ENCODE measurements around the gene TAT.
"Not testable (repeated sequence)": the region's sequence is repeated elsewhere in the genome, so short reads cannot be mapped to it uniquely, and the experiment has no call there.

The TAT gene

DNA sequence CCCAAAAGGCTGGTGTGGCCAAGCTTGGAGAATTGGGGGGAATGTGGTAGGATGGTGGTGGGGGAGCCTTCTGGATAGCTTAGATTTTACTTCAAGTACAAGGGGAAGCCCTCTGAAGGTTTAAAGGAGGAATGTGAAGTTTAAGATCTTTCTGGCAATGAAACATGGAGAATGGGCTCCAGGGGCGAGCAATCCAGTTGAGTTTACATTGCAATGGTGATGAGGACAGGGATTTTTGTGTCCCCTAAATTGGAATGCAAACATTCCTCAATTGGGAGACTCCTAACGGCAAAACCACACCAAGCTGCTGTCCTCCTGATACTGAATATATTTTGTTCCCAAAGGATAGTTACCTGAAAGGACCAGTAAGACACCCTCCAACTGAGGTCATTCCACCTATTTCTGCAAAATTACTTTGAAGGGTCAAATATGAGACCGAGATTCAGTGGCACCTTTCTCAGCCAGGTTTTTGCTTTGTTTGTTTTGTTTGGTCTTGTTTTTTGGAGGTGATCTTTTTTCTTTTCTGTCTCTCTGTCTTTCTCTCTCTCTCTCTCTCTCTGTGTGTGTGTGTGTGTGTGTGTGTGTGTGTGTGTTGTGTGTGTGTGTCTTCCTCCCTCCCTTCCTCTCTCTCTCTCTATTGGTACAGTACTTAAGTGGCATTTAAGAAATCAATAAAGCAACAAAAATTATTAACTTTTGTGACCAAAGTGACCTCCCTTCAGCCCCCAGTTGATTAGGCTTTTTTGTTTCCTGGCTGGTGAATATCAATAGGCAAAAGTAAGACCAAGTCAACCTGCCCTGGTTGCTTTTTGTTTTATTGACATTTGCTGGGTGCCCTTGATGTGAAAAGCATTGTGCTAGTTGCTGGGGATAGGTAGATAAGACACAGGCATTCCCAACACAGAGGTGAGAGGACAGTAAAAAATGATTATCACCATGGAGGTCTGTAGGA, 16.4 kb upstream of the TAT start:
- in situ Hi-C loops (cut with MboI; ENCODE audit: low pct_unique_long_range_greater_than_20kb, low sequenced_read_pairs, unreplicated experiment): no loop called here
- DNase-seq (ENCODE audit: low spot score): no peak

DNA sequence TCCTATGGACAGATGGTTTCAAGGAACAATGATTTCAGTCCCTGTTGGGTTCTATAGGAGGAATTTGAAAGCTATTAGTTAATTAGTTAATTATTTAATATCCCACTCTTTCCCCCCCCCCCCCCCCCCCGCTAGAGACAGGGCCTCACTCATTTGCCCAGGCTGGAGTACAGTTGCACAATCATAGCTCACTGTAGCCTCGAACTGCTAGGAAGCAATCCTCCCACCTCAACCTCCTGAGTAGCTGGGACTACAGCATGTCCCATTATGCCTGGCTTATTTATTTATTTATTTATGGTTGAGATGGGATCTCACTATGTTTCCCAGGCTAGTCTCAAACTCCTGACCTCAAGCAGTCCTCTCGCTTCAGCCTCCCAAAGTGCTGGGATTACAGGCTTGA, 15.0 kb upstream of the TAT start:
- TF ChIP-seq, protein P1, sequence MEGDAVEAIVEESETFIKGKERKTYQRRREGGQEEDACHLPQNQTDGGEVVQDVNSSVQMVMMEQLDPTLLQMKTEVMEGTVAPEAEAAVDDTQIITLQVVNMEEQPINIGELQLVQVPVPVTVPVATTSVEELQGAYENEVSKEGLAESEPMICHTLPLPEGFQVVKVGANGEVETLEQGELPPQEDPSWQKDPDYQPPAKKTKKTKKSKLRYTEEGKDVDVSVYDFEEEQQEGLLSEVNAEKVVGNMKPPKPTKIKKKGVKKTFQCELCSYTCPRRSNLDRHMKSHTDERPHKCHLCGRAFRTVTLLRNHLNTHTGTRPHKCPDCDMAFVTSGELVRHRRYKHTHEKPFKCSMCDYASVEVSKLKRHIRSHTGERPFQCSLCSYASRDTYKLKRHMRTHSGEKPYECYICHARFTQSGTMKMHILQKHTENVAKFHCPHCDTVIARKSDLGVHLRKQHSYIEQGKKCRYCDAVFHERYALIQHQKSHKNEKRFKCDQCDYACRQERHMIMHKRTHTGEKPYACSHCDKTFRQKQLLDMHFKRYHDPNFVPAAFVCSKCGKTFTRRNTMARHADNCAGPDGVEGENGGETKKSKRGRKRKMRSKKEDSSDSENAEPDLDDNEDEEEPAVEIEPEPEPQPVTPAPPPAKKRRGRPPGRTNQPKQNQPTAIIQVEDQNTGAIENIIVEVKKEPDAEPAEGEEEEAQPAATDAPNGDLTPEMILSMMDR (IDR thresholded peaks at IDR 0.05; ENCODE audit: extremely low read depth, insufficient read depth, missing control alignments): no peak
- in situ Hi-C loops (cut with MboI; ENCODE audit: low pct_unique_long_range_greater_than_20kb, low sequenced_read_pairs, unreplicated experiment): no loop called here
- DNase-seq (ENCODE audit: low spot score): no peak

More for the DNA sequence above, 16.4 kb upstream of the TAT start:
- TF ChIP-seq, protein P1 (IDR thresholded peaks at IDR 0.05; ENCODE audit: extremely low read depth, insufficient read depth, missing control alignments): no peak

DNA sequence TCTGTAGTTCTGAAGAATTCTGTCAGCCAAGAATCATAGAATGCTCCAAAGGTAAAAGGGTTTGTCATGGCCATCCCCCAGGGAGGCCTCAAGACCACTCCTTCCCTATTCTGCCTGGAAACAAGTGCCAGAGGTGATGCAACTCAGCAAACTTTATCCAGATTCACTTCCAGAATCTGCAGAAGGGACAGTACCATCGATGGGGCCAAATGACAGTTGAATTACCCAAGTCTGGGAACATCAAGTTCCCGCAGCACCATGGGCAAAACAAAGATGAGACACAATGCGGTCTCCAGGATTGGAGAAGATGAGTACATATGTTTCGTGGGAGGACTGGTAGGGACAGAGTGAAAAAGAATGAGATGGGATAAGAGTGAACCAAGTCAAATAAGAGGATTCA, 13.7 kb upstream of the TAT start:
- in situ Hi-C loops (cut with MboI; ENCODE audit: low pct_unique_long_range_greater_than_20kb, low sequenced_read_pairs, unreplicated experiment): no loop called here
- no peak for DNase-seq (ENCODE audit: low spot score)
- TF ChIP-seq, protein P1 (IDR thresholded peaks at IDR 0.05; ENCODE audit: extremely low read depth, insufficient read depth, missing control alignments): no peak

- DNase-seq (ENCODE audit: low spot score); in situ Hi-C loops (cut with MboI; ENCODE audit: low pct_unique_long_range_greater_than_20kb, low sequenced_read_pairs, unreplicated experiment): not testable (repeated sequence)
Observed at GRCh38 chr16:71590071-71590470, 13.2 kb upstream of the TAT start.

DNA sequence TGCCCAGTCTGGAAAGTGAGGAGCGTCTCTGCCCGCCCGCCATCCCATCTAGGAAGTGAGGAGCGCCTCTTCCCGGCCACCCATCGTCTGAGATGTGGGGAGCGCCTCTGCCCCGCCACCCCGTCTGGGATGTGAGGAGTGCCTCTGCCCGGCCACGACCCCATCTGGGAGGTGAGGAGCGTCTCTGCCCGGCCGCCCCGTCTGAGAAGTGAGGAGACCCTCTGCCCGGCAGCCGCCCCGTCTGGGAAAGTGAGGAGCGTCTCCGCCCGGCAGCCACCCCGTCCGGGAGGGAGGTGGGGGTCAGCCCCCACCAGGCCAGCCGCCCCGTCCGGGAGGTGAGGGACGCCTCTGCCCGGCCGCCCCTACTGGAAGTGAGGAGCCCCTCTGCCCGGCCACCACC, 12.4 kb upstream of the TAT start:
- DNase-seq (ENCODE audit: low spot score); in situ Hi-C loops (cut with MboI; ENCODE audit: low pct_unique_long_range_greater_than_20kb, low sequenced_read_pairs, unreplicated experiment): not testable (repeated sequence)

- TF ChIP-seq, protein P1 (IDR thresholded peaks at IDR 0.05; ENCODE audit: extremely low read depth, insufficient read depth, missing control alignments): no peak
- in situ Hi-C loops (cut with MboI; ENCODE audit: low pct_unique_long_range_greater_than_20kb, low sequenced_read_pairs, unreplicated experiment): no loop called here
- no peak for DNase-seq (ENCODE audit: low spot score)
Observed at GRCh38 chr16:71585318-71585703, 8.4 kb upstream of the TAT start.

GRCh38 chr16:71584543-71585317, 7.8 kb upstream of the TAT start:
- TF ChIP-seq, protein P1 (IDR thresholded peaks at IDR 0.05; ENCODE audit: extremely low read depth, insufficient read depth, missing control alignments): no peak
- DNase-seq (ENCODE audit: low spot score): no peak
- in situ Hi-C loops (cut with MboI; ENCODE audit: low pct_unique_long_range_greater_than_20kb, low sequenced_read_pairs, unreplicated experiment): no loop called here

DNA sequence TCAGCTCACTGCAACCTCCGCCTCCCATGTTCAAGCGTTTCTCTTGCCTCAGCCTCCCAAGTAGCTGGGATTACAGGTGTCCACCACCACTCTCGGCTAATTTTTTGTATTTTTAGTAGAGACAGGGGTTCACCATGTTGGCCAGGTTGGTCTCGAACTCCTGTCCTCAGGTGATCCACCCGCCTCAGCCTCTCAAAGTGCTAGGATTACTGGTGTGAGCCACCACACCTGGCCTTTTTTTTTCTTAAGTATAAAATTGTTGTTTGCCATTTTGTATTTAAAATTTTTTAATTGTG, 5.6 kb upstream of the TAT start:
- DNase-seq (ENCODE audit: low spot score); in situ Hi-C loops (cut with MboI; ENCODE audit: low pct_unique_long_range_greater_than_20kb, low sequenced_read_pairs, unreplicated experiment): not testable (repeated sequence)

Measured in GM13977 (cell line).